Measurements from ENCODE around the gene SLC17A2.

The SLC17A2 gene

DNA sequence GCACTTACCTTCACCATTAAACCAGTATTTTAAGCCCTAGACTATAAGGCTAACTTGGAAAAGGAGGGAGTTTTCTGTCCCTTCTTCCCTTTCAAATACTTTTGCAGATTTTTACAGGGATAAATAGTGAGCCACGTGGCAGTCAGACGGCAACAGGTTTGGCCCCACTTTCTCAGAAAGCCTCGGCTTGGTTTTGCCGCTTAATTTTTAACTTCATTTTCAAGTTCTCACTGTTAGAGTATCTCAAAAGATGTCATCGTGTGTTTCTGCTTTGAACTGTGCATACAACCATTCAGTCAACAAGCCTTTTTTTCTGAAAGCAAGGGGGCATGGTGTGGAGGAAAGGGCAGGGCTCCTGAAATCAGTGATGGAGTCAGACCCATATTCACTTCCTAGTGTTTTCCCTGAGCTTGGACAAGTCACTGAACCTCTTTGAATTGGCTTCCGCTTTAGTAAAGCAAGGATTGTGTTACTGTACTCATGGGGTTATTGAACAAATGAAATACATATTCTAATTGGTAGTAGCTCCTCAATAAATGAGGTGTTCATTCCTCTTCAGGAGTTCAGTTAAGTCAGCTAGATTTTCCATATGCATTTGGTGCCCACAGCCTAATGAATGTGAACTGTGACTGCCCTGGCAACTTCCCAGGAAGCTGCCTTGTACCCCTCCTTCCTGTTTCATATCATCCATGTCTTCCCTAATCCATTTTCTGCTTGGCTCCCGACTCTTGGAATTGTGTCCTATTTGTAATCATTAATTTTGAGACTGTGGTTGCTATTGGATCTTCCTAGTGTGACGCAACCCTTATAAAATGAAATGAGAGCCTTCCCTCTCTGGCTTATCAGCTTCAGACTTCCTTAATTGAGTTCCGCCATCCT, at the start of gene SLC17A2:
SLC17A2 (minus strand) TSS at position 160 of the 879 bp plus-strand sequence. CDS start 4,895 bp downstream, outside the sequence.
- no peak for DNase-seq

GRCh38 chr6:25975923-25976560, 45.6 kb upstream of the SLC17A2 start:
- no peak for DNase-seq

- DNase-seq: peak; percentile 89
Measured at GRCh38 chr6:25973923-25974555, 43.5 kb upstream of the SLC17A2 start.

DNA sequence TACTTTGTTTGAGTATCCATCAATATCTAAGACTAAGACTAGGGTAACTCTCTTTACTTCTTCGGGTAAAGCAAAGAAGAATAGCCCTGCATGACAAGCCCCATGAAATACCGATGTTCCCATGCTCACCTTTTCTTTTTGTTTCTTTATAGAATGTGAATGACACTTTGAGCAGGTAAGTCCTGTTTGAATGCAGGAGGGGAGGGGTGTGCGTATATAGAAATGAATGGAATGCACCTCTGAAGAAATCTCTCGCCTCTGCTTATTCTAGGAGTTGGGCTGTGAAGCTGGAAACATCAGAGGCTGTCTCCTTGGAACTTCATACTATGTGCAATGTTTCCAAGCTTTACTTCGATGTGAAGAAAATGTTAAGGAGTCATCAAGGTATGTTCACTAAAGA, 42.4 kb upstream of the SLC17A2 start:
- DNase-seq: no peak

GRCh38 chr6:25972128-25972527, 41.6 kb upstream of the SLC17A2 start:
- no peak for DNase-seq

DNA sequence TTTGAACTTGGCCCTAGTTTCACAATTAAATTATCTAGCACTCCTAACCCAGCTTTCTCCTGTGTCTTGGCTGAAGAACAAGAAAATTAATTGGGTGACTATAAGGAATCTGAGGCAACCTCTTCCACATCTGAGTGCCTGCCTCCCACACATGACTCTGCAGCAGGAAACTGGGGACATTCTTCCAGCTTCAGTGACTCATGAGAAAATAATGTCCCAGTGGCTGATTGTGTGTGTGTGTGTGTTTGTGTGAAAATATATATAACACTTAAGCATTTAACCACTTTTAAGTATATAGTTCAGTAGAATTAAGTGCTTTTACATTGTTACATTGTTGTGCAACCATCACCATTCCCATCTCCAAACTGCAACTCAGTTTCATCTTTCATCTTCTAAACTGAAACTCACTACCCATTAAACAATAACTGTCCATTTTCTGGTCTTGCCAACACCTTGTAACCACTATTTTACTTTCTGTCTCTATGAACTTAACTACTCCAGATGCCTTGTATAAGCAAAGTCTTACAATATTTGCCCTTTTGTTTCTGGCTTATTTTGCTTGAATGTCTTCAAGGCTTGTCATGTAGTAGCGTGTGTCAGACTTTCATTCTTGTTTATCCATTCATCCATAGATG, 40.8 kb upstream of the SLC17A2 start:
- DNase-seq: peak; percentile 29

DNA sequence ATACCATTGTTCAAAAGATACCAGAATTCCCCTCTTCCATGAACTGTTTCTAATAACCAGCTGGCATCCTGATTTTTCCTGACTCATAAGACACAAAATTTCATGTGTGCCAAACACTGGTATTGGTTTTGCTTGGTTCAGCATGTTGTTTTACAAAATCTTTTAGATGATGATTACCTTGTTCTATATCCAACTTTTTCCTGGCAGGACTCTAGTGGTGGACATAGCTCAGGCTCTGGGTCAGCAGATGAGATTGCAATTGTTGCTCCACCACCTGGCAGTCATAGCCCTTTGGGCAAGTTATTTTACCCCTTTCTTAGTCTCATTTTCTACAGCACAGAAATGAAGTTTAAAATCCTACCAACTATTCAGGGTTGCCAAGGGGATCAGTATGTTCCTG, 38.3 kb upstream of the SLC17A2 start:
- no peak for DNase-seq

DNA sequence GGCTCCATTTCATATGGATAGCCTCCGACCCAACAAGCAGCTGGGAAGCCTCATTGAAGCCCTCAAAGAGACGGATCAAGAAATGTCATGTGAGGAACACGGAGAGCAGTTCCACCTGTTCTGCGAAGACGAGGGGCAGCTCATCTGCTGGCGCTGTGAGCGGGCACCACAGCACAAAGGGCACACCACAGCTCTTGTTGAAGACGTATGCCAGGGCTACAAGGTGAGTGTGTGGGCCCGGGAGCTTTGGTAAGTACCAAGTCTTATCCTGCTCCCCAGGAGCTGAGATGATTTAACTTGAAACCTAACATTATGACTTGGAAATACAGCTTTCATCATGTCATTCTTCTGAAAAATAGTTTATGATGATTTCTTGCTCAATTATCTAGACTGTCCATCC, 36.2 kb upstream of the SLC17A2 start:
- no peak for DNase-seq

DNA sequence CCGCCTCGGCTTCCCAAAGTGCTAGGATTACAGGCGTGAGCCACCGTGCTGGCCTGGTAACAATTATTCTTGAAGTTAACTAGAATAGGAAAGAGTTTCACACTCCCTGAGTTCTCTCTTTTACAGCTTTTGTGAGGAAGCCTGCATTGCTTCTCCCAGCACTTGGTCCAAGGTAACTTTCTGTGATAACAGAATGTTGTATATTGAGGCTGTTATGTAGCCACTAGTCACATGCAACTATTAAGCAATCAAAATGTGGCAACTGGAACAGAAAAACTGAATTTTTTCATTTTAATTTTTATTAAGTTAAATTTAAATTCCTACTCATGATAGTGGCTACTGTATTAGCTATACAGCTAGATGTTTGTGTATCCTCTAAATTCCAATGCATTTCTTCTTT, 34.6 kb upstream of the SLC17A2 start:
- DNase-seq: no peak

GRCh38 chr6:25963426-25964123, 33.1 kb upstream of the SLC17A2 start:
- DNase-seq: peak; percentile 26

DNA sequence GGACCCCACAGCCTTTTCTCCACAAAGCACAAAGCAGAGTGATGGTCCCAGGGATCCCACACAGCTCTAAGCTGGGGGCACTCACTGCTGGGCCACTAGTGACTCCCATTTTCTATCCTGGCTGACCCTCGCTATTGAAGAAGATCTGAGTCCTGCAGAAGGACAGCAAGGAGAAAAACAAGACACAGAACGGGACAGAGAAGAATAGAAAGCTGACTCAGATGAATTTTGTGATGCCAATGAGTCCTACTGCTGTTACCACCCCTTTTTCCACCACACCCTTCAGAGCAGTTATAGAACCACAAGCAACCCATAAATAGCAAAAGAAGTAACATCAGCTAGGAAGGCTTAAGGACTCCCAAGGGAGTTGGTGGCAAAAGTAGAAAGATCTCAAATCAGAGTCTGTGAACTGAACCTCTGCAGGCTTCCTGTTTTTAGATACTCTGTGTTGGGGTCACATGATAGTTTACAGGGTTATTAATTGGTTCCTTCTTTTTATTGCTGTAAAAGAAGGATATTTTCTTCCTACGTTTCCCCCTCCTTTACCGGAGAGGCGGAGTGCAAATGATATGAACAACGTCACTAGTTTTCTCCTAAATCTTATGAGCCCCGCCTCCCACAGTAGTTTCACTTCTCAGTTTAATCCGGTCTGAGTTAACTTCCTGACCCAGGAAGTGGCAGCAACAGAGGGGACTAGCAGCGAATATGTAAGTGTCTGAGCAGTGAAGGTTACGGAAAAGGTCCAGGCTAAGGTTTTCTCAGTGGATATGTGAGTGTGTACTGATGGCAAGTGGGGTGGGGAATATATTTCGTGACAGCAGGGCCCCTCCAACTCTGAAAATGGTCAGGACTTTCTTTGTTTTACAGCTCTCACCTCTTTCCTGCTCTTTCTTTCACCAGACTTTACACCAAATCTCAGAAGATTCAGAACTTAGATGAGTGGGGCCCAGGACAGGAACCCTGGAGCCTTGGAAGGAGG, 31.9 kb upstream of the SLC17A2 start, which contains the start of gene TRIM38:
TRIM38 (plus strand) TSS at position 654 of the 979 bp plus-strand sequence. CDS start 3,721 bp downstream, outside the sequence.
- DNase-seq: peak; percentile 90

GRCh38 chr6:25961619-25962148, 31.2 kb upstream of the SLC17A2 start:
- DNase-seq: peak; percentile 29

DNA sequence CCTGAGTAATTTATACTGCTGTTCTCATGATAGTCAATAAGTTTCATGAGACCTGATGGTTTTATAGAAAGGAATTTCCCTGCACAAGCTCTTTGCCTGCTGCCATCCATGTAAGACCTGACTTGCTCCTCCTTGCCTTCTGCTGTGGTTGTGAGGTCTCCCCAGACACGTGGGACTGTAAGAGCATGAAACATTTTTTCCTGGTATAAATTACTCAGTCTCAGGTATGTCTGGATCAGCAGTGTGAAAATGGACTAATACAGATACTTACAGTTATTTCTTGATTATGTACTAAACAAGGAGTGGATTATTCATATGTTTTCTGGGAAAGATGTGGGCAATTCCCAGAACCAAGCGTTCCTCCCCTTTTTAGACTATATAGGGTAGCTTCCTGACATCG, 30.2 kb upstream of the SLC17A2 start:
- DNase-seq: no peak

DNA sequence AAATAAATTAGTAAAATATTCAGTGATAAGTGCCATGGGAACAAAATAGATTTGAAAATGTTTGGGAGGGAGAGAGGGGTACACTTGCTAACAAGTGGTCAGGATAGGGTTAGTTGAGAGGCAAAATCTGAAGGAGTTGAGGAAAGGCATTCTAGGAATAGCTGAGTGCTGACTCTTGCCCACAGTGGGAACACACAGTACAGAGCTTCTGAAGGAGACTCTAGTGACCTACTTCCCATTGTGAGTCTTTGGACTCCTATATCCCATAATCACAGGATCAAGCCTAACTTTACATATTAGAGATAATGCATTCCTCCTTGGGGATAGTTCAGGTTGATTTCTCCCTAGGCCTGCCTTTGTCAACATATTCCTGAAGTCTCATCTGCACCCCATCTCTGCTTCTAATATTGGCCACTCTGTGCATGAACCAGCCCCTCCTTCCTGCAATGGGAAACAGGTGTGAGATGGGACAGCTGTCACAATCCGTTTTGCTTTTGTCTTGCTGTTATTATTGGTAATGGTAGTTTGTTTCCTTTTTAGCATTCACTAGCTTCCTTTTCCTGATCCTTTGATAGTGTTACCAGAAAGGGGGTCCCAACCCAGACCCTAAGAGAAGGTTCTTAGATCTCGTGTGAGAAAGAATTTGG, 29.5 kb upstream of the SLC17A2 start:
- DNase-seq: no peak

- DNase-seq: peak; percentile 89
Measured at GRCh38 chr6:25958700-25959162, 28.2 kb upstream of the SLC17A2 start.

GRCh38 chr6:25956226-25956625, 25.7 kb upstream of the SLC17A2 start:
- no peak for DNase-seq

- DNase-seq: no peak
Measured at GRCh38 chr6:25954756-25955155, 24.3 kb upstream of the SLC17A2 start.

DNA sequence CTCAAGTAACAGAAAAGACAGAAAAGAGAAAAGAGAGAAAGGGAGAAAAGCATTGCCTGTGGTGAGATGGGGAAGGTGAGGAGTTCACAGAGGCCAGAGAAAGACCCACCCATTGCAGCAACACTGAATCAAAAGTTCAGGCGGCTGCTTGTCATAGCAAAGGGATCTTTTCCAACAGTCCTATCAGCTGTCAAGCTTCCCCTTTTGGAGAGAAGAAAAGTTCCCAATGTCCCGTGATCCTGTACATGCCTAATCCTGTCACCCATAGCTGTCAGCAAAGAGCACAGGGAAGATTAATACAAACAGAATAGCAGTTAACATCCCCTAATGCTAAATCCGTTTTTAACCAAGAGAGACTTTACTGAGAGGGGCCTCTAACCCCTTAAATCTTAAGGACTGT, 23.2 kb upstream of the SLC17A2 start:
- no peak for DNase-seq

- no peak for DNase-seq
Measured at GRCh38 chr6:25952535-25952934, 22.0 kb upstream of the SLC17A2 start.

- DNase-seq: no peak
Measured at GRCh38 chr6:25951296-25952032, 21.0 kb upstream of the SLC17A2 start.
